Posterior vena cava (tissue), 2 donors: ENCODE measurements around the gene OBSCN. TPM values are rescaled to one million over a fixed set of nuclear protein-coding genes. Genes with fewer than 3 reads are reported as not detected.
"Not testable (repeated sequence)": the region's sequence is repeated elsewhere in the genome, so short reads cannot be mapped to it uniquely, and the experiment has no call there.

Experiments
- DNase-seq: peaks from one replicate; pipeline ENCODE4 v3.0.0-alpha.2; 2020; ENCODE audit warnings: low spot score
- intact Hi-C, 2 donors: fragments of 100-400 bp; cut with DNase I; formaldehyde crosslinking; loops; one replicate each; pipeline versions ENCODE4 v1.14.1 to v1.14.2; 2022 to 2023
- total RNA-seq, 2 donors: library from RNA; stranded (reverse); fragmentation: NEBNext Ultra II Directional; extraction: Animal tissue kit (Norgen Biotek cat#: 25700); gene quantifications; one replicate each; pipeline ENCODE4 v1.2.1, GENCODE V29; 2021
- donor health status: DM: yes; HTN: yes; CAD: no.
- donor health status: DM: yes; HTN: yes; CAD: no.

OBSCN gene
- total RNA-seq, 2 donors from 2014 or later = 3.5 to 6.3 TPM

GRCh38 chr1:228267962-228268880 lies 60.4 kb downstream of the OBSCN start:
- DNase-seq = peak; percentile 72

GRCh38 chr1:228268881-228269265 lies 61.0 kb downstream of the OBSCN start:
- no peak for DNase-seq
- intact Hi-C loops = no loop called here

More at GRCh38 chr1:228267962-228268880, 60.4 kb downstream of the OBSCN start:
- intact Hi-C loops = no loop called here

- DNase-seq, intact Hi-C loops: not testable (repeated sequence)
These were observed 61.6 kb downstream of the OBSCN start for GRCh38 chr1:228269431-228269830.

- DNase-seq = no peak
- intact Hi-C loops = no loop called here
These were observed 62.2 kb downstream of the OBSCN start for GRCh38 chr1:228270032-228270431.

- intact Hi-C loops = no loop called here
These were observed 63.9 kb downstream of the OBSCN start for GRCh38 chr1:228271701-228272251.

GRCh38 chr1:228272331-228272791 lies 64.5 kb downstream of the OBSCN start:
- no peak for DNase-seq

More at GRCh38 chr1:228271701-228272251, 63.9 kb downstream of the OBSCN start:
- no peak for DNase-seq

GRCh38 chr1:228272831-228273571 lies 65.2 kb downstream of the OBSCN start:
- DNase-seq = peak; percentile 53
- intact Hi-C loops = no loop called here

More at GRCh38 chr1:228272331-228272791, 64.5 kb downstream of the OBSCN start:
- intact Hi-C loops = no loop called here

- peak; percentile 71 for DNase-seq
- intact Hi-C loops = no loop called here
These were observed 66.0 kb downstream of the OBSCN start for GRCh38 chr1:228273720-228274451.

GRCh38 chr1:228274452-228275178 lies 66.8 kb downstream of the OBSCN start:
- peak; percentile 59 for DNase-seq
- intact Hi-C loops = no loop called here

- intact Hi-C loops = no loop called here
- DNase-seq = no peak
These were observed 67.3 kb downstream of the OBSCN start for GRCh38 chr1:228275179-228275429.

- intact Hi-C loops = no loop called here
- peak; percentile 94 for DNase-seq
These were observed 67.8 kb downstream of the OBSCN start for GRCh38 chr1:228275430-228276173.

- intact Hi-C loops = no loop called here
- DNase-seq = peak; percentile 83
These were observed 68.5 kb downstream of the OBSCN start for GRCh38 chr1:228276174-228276831.

- intact Hi-C loops = no loop called here
- DNase-seq = peak; percentile 74
These were observed 69.2 kb downstream of the OBSCN start for GRCh38 chr1:228276901-228277490.

- intact Hi-C loops = no loop called here
- peak; percentile 80 for DNase-seq
These were observed 69.9 kb downstream of the OBSCN start for GRCh38 chr1:228277491-228278431.

- peak; percentile 79 for DNase-seq
- intact Hi-C loops = no loop called here
These were observed 70.6 kb downstream of the OBSCN start for GRCh38 chr1:228278432-228278941.
